Endothelial cell of umbilical vein (primary cell): Measurements from ENCODE around the gene BACH2. TPM values are rescaled to one million over a fixed set of nuclear protein-coding genes. Genes with fewer than 3 reads are reported as not detected.

Experiments
- BruUV-seq: library from RNA; stranded (reverse); fragments of 400-500 nt; replicated peaks from 2 replicates; lab custom pipeline; 2021; lab: Mats Ljungman, UMichigan
- CTCF ChIA-PET: fragments of 300-600, 350-600 bp; sonication (Branson Sonifier 250); formaldehyde crosslinking; loops from one replicate; lab custom pipeline; 2021; ENCODE audit warnings: antibody characterized with exemption, inconsistent platforms; lab: Charles Lee
- POLR2A ChIA-PET: fragments of 300-600, 350-600 bp; sonication (Branson Sonifier 250); formaldehyde crosslinking; loops from one replicate; lab custom pipeline; 2021; ENCODE audit warnings: antibody characterized with exemption, inconsistent platforms; lab: Charles Lee
- DNase-seq: peaks from one replicate; pipeline ENCODE4 v3.0.0-alpha.2; 2011; ENCODE audit warnings: low read depth, low spot score
- FAIRE-seq: peaks from 2 replicates; lab custom pipeline; 2011; peaks lifted over from hg19 to GRCh38; lab: Jason Lieb, UNC
- H2AFZ ChIP-seq: 2 replicates; pipeline ENCODE4 v1.6.0; 2012; ENCODE audit warnings: low read depth, low read length, control low read depth, inconsistent platforms
- H3K27ac ChIP-seq: 2 replicates; pipeline ENCODE4 v1.5.1; 2011; ENCODE audit warnings: low read depth, mild to moderate bottlenecking, control low read depth, low read length, moderate library complexity; ENCODE audit not compliant: insufficient read depth
- H3K27me3 ChIP-seq, 2 experiments: 2 replicates each; pipeline versions ENCODE4 v1.6.0 to v1.6.1; 2011; ENCODE audit warnings: low read length in 2 of 2, mixed read lengths in 1 of 2; ENCODE audit not compliant: control insufficient read depth in 2 of 2, insufficient read depth in 2 of 2
- H3K36me3 ChIP-seq, 2 experiments: 2 replicates in 1 of 2; 3 replicates in 1 of 2; pipeline ENCODE4 v1.5.1; 2011; ENCODE audit warnings: low read length in 2 of 2, mild to moderate bottlenecking in 1 of 2, moderate library complexity in 1 of 2; ENCODE audit not compliant: control insufficient read depth in 2 of 2, insufficient read depth in 2 of 2; ENCODE audit errors: extremely low read depth in 1 of 2
- H3K4me1 ChIP-seq: 3 replicates; pipeline ENCODE4 v1.5.1; 2011; ENCODE audit warnings: mild to moderate bottlenecking, low read length; ENCODE audit not compliant: control insufficient read depth, insufficient read depth; ENCODE audit errors: extremely low read depth
- H3K4me2 ChIP-seq: 2 replicates; pipeline ENCODE4 v1.6.1; 2011; ENCODE audit warnings: low read length, control low read depth, mixed read lengths; ENCODE audit not compliant: insufficient read depth
- H3K4me3 ChIP-seq, 3 experiments: fragments of 200-600 bp in 1 of 3; sonication (generic), shearing (Covaris generic) in 1 of 3; replicated peaks in 1 of 3; 2 replicates each; pipeline ENCODE4 v1.5.1; 2011 to 2016; ENCODE audit warnings: control low read depth in 3 of 3, low read length in 3 of 3, mild to moderate bottlenecking in 2 of 3, inconsistent platforms in 1 of 3, low read depth in 1 of 3, moderate library complexity in 1 of 3; ENCODE audit not compliant: insufficient read depth in 1 of 3
- H3K79me2 ChIP-seq: 2 replicates; pipeline ENCODE4 v1.6.0; 2012; ENCODE audit warnings: low read length, inconsistent platforms; ENCODE audit not compliant: control insufficient read depth, insufficient read depth
- H3K9ac ChIP-seq: replicated peaks from 2 replicates; pipeline ENCODE3; 2011; ENCODE audit warnings: low read length, control low read depth; ENCODE audit not compliant: insufficient read depth; ENCODE audit errors: extremely low read depth
- H3K9me1 ChIP-seq: replicated peaks from 3 replicates; pipeline ENCODE4 v1.6.0; 2011; ENCODE audit warnings: mild to moderate bottlenecking, low read length; ENCODE audit not compliant: control insufficient read depth, insufficient read depth; ENCODE audit errors: extremely low read depth
- H3K9me3 ChIP-seq: replicated peaks from 2 replicates; pipeline ENCODE4 v1.5.1; 2012; ENCODE audit warnings: low read length, inconsistent platforms; ENCODE audit not compliant: control insufficient read depth, insufficient read depth
- H4K20me1 ChIP-seq: replicated peaks from 2 replicates; pipeline ENCODE3; 2011; ENCODE audit warnings: mild to moderate bottlenecking, low read length; ENCODE audit not compliant: control insufficient read depth, insufficient read depth; ENCODE audit errors: extremely low read depth
- CTCF ChIP-seq, 2 donors: IDR thresholded peaks; 1 replicate in 1 of 2; 2 replicates in 1 of 2; pipeline ENCODE4 v1.5.1; 2011; ENCODE audit warnings: low read length in 2 of 2, mild to moderate bottlenecking in 2 of 2, moderate library complexity in 2 of 2, control low read depth in 1 of 2, inconsistent platforms in 1 of 2, low read depth in 1 of 2; ENCODE audit not compliant: insufficient read depth in 1 of 2; ENCODE audit errors: extremely low read depth in 1 of 2
- EZH2 ChIP-seq: IDR thresholded peaks from 2 replicates; pipeline ENCODE4 v1.6.1; 2012; ENCODE audit warnings: borderline replicate concordance, low read depth, mild to moderate bottlenecking, moderate library complexity, low read length, inconsistent platforms; ENCODE audit not compliant: severe bottlenecking
- FOS ChIP-seq: IDR thresholded peaks from 2 replicates; pipeline ENCODE4 v1.6.1; 2011; ENCODE audit warnings: mild to moderate bottlenecking, low read length, moderate library complexity, borderline replicate concordance; ENCODE audit not compliant: insufficient read depth
- GATA2 ChIP-seq: IDR thresholded peaks from 2 replicates; pipeline ENCODE4 v1.7.0; 2011; ENCODE audit warnings: low read depth, mild to moderate bottlenecking, moderate library complexity, mixed read lengths, low read length; ENCODE audit not compliant: insufficient read length, insufficient read depth
- JUN ChIP-seq: IDR thresholded peaks from 2 replicates; pipeline ENCODE4 v1.6.1; 2011; ENCODE audit warnings: borderline replicate concordance, low read depth; ENCODE audit not compliant: insufficient read length, insufficient read depth
- MAX ChIP-seq: IDR thresholded peaks from 2 replicates; pipeline ENCODE4 v1.6.1; 2011; ENCODE audit not compliant: insufficient read depth, insufficient read length
- MYC ChIP-seq: IDR thresholded peaks from one replicate; pipeline ENCODE4 v1.6.1; 2011; ENCODE audit warnings: mild to moderate bottlenecking, low read depth, low read length
- POLR2A ChIP-seq: IDR thresholded peaks from 2 replicates; pipeline ENCODE4 v1.6.1; 2012; ENCODE audit warnings: low read depth, mild to moderate bottlenecking, control low read depth, low read length
- POLR2AphosphoS5 ChIP-seq: IDR thresholded peaks from 2 replicates; pipeline ENCODE4 v1.6.1; 2012; ENCODE audit warnings: low read depth, mild to moderate bottlenecking, control low read depth, low read length, moderate library complexity; ENCODE audit not compliant: insufficient read depth
- dilution Hi-C: fragments of 300-500 bp; cut with MboI; formaldehyde crosslinking; loops from one replicate; pipeline ENCODE4 v1.15.0; 2019; ENCODE audit warnings: low sequenced_read_pairs; ENCODE audit not compliant: extremely low pct_ligation_motif_present
- intact Hi-C: fragments of 100-400 bp; cut with micrococcal nuclease; formaldehyde crosslinking; loops from one replicate; pipeline ENCODE4 v1.10.0; 2022
- polyA plus RNA-seq, 4 experiments: library from polyadenylated mRNA; depleted of rRNA in 3 of 4; stranded (reverse) in 3 of 4; unstranded in 1 of 4; fragments of >200 nt; gene quantifications; 2 replicates each; pipeline versions ENCODE4 v1.2.1 to v1.2.3, GENCODE V29; 2011 to 2012; ENCODE audit warnings: missing spikeins in 1 of 4
- total RNA-seq: library from RNA; stranded (reverse); gene quantifications from 2 replicates; pipeline ENCODE4 v1.2.3, GENCODE V29; 2021

Gene BACH2
- total and polyA plus RNA-seq, 2 donors (not counting 3 experiments of a cell fraction or from before 2014, with no cell fraction given) = 1.7 to 5.6 TPM

GRCh38 chr6:89956182-89956581 is 340.5 kb downstream of the BACH2 start:
- Histone ChIP-seq H3K9me3 (no peaks in the 10 kb centered on the region), H3K9ac (no peak overlapping the region), H3K4me2 (no peak overlapping the region), H2AFZ (no peak overlapping the region), H3K36me3 (no peaks in the 10 kb centered on the region), H3K27ac (no peak overlapping the region), H4K20me1 (no peaks in the 10 kb centered on the region), H3K27me3 (peaks cover 0 to 2% of the 10 kb centered on the region in 2 experiments), H3K4me1 (peaks cover 8% of the 10 kb centered on the region), H3K79me2 (no peaks in the 10 kb centered on the region), H3K4me3 (no peak overlapping the region), H3K9me1 (no peaks in the 10 kb centered on the region)
- no peak for TF ChIP-seq MAX
- TF ChIP-seq CTCF (IDR thresholded peaks at IDR 0.05; ENCODE audit: extremely low read depth in 1 of 2, insufficient read depth in 1 of 2, low read depth in 1 of 2, low read length in 2 of 2) = no peak
- TF ChIP-seq FOS = no peak
- TF ChIP-seq JUN = no peak
- no peak for TF ChIP-seq POLR2A
- no peak for TF ChIP-seq MYC
- TF ChIP-seq EZH2 = no peak
- TF ChIP-seq POLR2AphosphoS5 = no peak
- TF ChIP-seq GATA2 = no peak
- FAIRE-seq (no peak), DNase-seq (no peak)
- CTCF ChIA-PET = no interaction called here
- intact Hi-C loops (no loop called here), dilution Hi-C loops (no loop called here)
- POLR2A ChIA-PET = no interaction called here
- BruUV-seq = no TSS peak
